NCI-H1930 (cell line): Measurements from ENCODE around the gene PATJ.
"Not testable (repeated sequence)": the region's sequence is repeated elsewhere in the genome, so short reads cannot be mapped to it uniquely, and the experiment has no call there.

Source experiments
- DNase-seq, 2 experiments: peaks; one replicate each; lab custom pipeline; 2025; lab: John Stamatoyannopoulos, UW

PATJ gene

GRCh38 chr1:61951731-61952580, 209.7 kb downstream of the PATJ start:
- DNase-seq, result peak in 1 of 2 experiments; percentile 27

DNA sequence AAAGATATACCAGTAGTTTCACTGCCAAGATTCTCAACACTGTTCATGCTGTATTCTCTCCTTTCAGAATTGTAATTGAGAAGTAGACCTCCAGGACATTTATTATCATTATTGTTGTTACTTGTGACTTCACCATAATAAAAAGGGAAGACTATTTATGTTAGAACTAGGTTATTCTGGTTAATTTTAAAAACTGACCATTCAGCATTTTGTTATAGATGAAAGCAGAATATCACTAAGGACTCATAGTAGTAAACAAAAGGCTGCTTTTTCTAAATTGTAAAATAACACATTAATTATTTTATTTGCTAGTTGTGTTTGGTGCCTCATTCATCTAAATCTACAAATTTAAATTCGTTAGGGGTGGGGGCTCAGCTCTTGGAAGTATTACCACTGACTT, 210.4 kb downstream of the PATJ start:
- no peak for DNase-seq

DNA sequence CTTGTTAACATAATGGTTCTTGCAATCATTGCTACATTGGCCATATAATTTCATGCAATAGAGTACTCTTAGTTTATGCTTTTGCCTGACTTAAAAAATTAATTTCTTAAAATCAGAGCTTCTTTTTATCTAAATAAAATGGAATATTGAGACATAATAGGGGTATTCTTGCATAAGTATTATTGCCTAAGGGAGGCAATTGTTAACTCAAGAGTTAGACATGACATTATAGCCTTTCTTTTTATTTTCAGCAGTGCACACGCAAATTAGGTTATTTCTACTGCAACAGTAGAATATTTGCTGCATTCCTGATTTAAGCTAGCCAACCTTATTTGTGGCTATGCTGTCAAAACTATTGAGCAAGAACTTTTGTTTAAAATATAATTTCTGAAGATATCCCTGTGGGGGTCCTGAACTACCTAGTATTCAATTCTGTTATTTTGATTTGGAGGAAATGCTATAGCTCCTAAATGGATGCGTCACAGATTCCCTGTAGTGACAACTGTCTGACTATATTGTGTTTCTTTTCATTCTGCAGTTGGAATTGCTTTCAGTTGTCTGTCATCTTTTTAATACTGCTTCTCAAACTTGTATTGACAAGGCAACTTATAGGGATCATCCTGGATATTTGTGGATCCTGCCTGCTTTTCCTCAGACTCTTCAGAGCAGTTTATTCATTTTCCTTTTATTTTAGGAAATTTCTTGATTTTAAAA, 211.0 kb downstream of the PATJ start:
- DNase-seq, result no peak

DNA sequence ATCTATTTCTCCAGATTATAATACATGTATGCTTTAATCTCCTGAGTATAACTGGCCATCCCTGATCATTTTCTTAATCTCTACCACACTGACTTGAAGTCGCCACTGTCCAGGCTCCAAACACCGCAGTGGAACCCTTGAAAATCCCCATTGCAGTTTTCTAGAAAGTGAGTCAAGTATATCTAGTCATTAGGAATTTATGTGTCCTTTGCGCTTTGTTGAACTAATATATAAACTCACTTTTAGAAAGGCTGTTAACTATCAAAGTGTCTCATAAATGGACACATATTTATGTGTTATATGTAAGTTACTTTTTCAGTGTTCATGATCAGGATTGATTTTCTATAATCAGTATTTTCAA, 211.5 kb downstream of the PATJ start:
- DNase-seq, result no peak

DNA sequence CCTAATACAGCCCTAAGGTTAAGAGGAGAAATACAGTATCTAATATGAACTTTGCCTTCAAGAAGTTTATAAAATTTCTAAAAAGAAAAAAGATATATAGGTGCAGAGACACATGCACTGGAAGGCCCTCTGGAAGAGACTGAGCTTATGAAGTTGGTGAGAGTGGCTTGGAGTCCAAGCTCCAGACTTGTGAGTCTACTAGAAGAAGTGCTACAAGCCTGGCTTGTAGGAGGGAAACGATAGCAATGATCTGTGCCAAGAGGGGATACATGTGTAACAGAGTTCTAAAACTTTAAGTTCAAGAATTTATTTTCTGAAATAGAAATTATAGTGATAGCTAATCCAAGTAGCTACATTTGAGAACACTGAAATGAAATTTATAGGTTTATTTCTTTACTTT, 213.0 kb downstream of the PATJ start:
- DNase-seq, result no peak

GRCh38 chr1:61956016-61956645, 213.9 kb downstream of the PATJ start:
- DNase-seq, result no peak

DNA sequence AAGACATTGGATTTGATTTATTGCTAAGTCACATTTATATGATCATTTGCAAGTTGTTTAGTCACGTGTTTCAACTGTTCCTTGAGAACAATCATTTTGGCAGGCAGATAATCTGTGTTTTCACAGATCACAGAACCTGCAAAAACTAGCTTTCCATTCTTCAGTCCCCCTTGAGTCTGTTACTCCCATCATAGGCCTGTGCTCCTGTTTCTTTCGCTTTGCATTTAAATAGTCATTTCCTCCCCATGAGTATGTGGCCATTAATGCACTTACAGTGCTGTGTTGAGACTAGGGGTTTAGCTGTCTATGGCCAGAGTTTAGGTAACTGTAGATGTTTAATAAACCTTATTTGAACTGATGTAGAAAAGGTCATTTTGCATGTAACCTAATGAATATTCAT, 214.5 kb downstream of the PATJ start:
- DNase-seq, result no peak

DNA sequence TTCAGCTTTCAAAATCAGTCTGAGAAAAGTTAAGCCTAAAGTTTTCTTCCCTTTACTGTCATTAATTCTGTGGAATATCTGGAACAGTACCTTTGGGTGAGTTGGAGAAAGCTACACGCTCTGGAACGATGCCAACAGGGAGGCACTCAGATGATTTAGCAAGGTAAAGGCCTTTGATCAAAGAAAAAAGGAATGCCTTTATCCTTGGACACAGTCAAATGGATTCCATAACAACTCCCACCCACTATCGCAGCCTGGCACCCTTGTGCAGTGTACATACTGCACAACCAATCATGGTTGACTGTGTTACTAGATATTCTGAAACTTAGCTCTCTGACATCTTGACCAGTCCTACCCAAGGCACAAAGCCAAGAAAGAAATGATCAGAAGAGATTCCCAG, 218.7 kb downstream of the PATJ start:
- no peak for DNase-seq

DNA sequence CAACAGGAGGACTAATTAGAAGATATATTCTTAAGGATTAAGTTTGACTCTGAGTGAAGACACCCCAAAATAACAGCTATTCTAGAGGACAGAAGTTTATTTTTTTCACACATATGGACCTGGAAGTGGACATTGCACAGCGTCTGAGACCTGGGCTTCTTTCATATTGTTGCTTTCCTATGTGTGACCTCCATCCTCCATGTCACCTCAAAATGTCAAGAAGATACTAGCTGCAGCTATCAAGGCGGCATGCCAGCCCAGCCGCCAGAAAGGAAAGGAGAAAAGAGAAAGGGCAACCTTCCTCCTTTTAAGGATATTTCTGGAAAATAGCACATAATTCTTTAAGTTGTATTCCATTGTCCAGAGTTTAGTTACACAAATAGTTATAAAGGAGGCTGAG, 220.4 kb downstream of the PATJ start:
- DNase-seq, result no peak

- DNase-seq, result not testable (repeated sequence)
These were observed 224.4 kb downstream of the PATJ start for GRCh38 chr1:61966450-61967225.

DNA sequence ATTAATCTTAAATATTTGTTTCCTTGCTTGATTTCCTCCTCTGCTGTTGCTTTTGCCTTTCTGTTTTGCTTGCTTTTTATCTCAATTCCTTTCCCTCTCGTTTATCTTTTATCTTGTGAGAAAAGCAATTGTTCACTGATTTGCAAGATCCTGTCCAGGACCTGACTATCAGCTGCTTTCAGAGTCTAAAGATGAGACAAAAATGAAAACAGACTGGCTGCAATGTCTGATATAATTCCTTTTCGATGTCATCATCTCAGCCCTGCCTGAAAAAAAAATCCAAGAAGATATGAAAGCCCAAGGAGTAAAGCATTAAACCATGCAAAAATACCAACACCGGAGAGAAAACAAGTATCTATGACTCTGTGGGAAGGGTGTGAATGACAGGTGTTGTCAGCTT, 225.5 kb downstream of the PATJ start:
- no peak for DNase-seq

DNA sequence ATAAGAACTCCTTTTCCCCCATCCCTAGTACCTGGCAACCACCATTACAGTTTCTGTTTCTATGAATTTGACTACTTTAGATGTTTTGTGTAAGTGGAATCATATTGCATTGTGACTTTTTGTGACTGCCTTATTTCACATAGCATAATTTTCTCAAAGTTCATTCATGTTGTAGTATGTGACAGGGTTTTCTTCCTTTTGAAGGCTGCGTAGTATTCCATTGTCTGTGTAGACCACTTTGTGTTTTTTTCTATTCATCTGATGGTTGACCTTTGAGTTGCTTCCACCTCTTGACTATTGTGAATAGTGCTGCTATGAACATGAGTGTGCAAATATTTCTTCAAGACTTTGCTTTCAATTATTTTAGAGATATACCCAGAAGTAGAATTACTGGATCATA, 226.6 kb downstream of the PATJ start:
- DNase-seq, result no peak

DNA sequence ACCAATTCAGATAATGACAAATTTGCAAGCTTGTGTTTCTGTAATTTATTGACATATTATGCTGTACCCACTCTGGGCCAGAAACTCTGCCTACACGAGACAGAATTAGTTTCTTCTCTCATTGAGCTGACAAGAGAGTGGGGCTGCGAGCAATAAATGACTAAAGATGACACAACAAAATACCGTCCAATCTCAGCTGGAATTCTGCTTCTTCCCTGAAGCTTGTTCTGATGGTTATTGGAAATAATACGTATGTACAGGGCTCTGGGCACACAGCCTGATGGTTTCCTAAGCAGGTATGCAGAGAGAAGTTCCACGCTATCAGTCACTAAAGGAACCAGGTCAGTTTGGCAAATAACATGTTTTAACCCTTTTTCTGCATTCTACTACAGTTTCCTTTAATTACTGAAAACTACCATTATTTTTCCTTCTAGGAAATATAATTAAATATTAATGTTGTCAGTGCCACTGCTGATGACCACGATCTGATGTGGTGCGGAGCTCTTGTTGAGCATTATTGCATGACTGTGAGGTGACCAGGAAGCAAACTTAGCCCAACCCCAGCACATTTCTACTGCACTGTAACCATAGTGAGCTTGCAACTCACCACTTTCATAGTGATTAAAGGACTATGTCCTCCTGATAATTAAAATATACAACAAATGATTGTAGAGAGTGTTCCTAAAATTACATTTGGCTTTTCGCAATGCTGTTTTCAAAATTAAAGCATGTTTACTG, 231.0 kb downstream of the PATJ start:
- no peak for DNase-seq

- no peak for DNase-seq
These were observed 233.4 kb downstream of the PATJ start for GRCh38 chr1:61975638-61976037.

DNA sequence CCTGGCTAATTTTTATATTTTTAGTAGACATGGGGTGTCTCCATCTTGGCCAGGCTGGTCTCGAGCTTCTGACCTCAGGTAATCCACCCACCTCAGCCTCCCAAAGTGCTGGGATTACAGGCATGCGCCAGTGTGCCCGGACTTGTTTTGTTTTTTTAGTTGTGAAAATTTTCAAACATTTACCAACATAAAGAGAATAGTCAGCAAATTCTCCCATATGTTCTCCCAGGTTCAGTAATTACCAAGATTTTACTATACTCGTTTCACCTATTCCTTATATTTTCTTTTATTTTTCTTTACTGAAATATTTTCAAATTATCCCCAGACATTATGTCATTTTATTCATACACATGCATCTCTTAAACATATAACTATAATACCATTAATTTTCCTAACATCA, 234.3 kb downstream of the PATJ start:
- no peak for DNase-seq

DNA sequence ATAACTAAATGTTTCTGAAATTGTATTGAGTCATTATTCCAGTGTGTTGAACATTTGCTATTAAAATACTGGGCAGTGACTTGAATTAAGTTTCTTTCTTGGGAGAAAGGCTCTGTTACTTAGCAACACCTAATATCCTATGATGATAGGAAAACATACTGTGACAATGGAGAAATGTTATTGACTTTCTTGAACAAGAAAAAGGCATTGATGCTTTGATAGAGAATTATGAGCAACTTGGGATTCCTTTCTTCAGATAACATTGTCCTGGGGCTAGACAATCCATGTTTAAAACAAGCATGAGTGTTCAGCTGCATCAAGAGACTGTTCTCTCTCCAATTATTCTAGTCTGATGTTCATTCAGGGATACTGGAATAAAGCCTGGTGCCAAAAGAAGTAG, 236.5 kb downstream of the PATJ start:
- DNase-seq, result peak; percentile 90 to 92

- no peak for DNase-seq
These were observed 237.4 kb downstream of the PATJ start for GRCh38 chr1:61979729-61980128.

DNA sequence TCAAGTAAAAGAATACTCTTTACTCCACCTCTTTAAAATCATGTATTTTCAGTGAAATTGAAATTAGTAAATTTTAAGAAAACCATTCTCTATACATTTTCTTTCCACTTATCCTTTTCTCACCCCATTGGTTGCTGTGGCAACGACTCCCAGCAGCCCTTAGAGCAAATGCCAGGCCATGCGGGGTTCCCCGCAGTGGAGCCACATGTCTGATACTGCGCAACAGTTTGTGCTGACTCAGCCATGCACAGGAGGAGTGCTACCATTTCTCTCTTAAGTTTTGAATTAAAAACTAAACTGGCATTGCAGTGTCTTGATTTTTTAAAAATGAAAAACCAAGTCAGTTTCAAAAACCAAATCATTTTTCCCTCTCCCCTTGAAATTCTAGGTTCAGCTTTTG, 238.3 kb downstream of the PATJ start:
- peak; percentile 16 to 18 for DNase-seq

- DNase-seq, result no peak
These were observed 239.8 kb downstream of the PATJ start for GRCh38 chr1:61981870-61982660.

GRCh38 chr1:61983236-61983635, 241.0 kb downstream of the PATJ start:
- no peak for DNase-seq

GRCh38 chr1:61992257-61992656, 250.0 kb downstream of the PATJ start:
- no peak for DNase-seq
